Nephron (organoid): Measurements from ENCODE around the gene RALGAPB.
A peak's percentile ranks its signal among the peaks of the same experiment; 100 is the strongest.
"Not testable (repeated sequence)": the region's sequence is repeated elsewhere in the genome, so short reads cannot be mapped to it uniquely, and the experiment has no call there.

Source experiments
- H3K27ac Mint-ChIP-seq, 3 experiments: 2 replicates each; pipeline ENCODE4 v1.8.0; 2020; ENCODE audit warnings: mixed read lengths in 3 of 3, mild to moderate bottlenecking in 2 of 3, moderate library complexity in 1 of 3
- H3K27me3 Mint-ChIP-seq: 2 replicates; pipeline ENCODE4 v1.8.0; 2021; ENCODE audit warnings: low read depth, mild to moderate bottlenecking, moderate library complexity, mixed read lengths
- H3K36me3 Mint-ChIP-seq: 2 replicates; pipeline ENCODE4 v1.8.0; 2020; ENCODE audit warnings: low read depth, mixed read lengths
- H3K4me1 Mint-ChIP-seq: 2 replicates; pipeline ENCODE4 v1.8.0; 2020; ENCODE audit warnings: mixed read lengths
- H3K4me3 Mint-ChIP-seq, 3 experiments: 2 replicates each; pipeline ENCODE4 v1.8.0; 2020; ENCODE audit warnings: mild to moderate bottlenecking in 3 of 3, mixed read lengths in 3 of 3, moderate library complexity in 2 of 3
- H3K9me3 Mint-ChIP-seq: 2 replicates; pipeline ENCODE4 v1.8.0; 2020; ENCODE audit warnings: mixed read lengths
- CTCF ChIP-seq, 3 experiments: fragments of 200-600 bp; sonication (generic); IDR thresholded peaks; one replicate each; pipeline ENCODE4 v1.5.0; 2021; ENCODE audit warnings: antibody characterized with exemption in 3 of 3; ENCODE audit not compliant: unreplicated experiment in 3 of 3

Gene RALGAPB

DNA sequence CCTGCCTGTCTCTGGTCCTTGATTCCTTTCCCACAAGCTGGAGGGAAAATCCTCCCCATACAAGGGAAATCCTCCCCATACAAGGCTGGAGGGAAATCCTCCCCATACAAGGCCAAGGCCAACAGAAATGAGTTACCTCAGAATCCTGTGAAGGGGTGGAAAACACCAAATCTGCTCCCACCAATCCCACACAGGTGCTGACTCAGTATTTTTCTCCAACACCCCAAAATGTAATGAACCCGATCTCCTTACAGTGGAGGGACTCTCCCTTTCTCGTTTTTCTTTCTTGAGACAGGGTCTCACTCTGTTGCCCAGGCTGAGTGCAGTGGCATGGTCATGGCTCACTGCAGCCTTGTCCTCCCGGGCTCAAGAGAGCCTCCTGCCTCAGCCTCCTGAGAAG, 43.8 kb upstream of the RALGAPB start:
- H3K36me3 Mint-ChIP-seq: peaks cover 87% of the 10 kb centered on the region
- peak overlapping the region in 1 of 3 experiments; percentile 29 for H3K27ac Mint-ChIP-seq
- no peaks in the 10 kb centered on the region for H3K27me3 Mint-ChIP-seq
- no peak for TF ChIP-seq CTCF (IDR thresholded peaks at IDR 0.05; ENCODE audit: unreplicated experiment in 3 of 3)
- peaks cover 3% of the 10 kb centered on the region for H3K9me3 Mint-ChIP-seq
- no peak overlapping the region for H3K4me3 Mint-ChIP-seq
- H3K4me1 Mint-ChIP-seq: peaks cover 23% of the 10 kb centered on the region

DNA sequence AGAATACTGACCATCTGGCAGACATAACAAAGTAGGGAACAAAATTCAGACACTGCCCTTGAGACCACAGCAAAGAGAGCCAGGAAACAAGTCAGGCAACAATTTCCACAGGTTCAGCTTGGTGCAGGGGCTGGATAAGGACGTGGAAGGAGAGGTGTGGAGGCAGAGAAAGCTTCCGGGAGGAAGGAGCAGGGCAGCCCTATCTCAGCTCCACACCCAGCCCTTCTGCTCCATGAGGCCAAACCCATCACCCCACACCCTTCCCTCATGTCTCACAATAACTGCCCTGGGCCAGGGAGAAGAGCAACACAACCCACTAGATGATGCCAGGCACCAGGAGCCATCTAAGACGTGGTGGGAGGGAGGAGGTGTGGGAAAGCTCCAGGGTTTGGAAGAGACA, 43.3 kb upstream of the RALGAPB start:
- peaks cover 3% of the 10 kb centered on the region for H3K9me3 Mint-ChIP-seq

GRCh38 chr20:38430679-38431325, 41.8 kb upstream of the RALGAPB start:
- Mint-ChIP-seq H3K4me1 (peaks cover 28% of the 10 kb centered on the region), H3K27me3 (no peaks in the 10 kb centered on the region), H3K36me3 (peaks cover 82% of the 10 kb centered on the region), H3K4me3 (peak overlapping the region in 2 of 3 experiments; percentile 51 to 80), H3K27ac (no peak overlapping the region), H3K9me3 (peaks cover 3% of the 10 kb centered on the region)
- no peak for TF ChIP-seq CTCF (IDR thresholded peaks at IDR 0.05; ENCODE audit: unreplicated experiment in 3 of 3)

More for the DNA sequence above, 43.3 kb upstream of the RALGAPB start:
- Mint-ChIP-seq H3K4me1 (peaks cover 28% of the 10 kb centered on the region), H3K27ac (no peak overlapping the region), H3K27me3 (no peaks in the 10 kb centered on the region), H3K36me3 (peaks cover 90% of the 10 kb centered on the region), H3K4me3 (no peak overlapping the region)
- TF ChIP-seq CTCF (IDR thresholded peaks at IDR 0.05; ENCODE audit: unreplicated experiment in 3 of 3): no peak

DNA sequence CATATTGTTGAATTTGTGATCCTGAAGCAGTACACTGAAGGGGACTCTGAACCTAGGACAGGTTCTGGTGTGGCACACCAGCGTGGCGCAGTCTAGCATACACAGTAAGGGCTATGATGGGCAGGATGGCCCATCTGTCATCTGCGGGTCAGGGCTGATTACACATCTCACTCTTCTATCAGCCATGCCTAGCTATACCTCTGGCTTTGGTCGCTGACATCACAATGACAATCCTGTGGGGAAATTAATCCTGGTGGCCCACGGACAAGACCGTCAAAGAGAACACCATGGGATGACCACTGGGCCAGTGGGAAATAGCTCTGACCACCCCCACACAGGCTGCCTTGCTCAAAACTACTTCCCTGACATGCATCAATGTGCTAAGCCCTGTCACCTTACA, 40.4 kb upstream of the RALGAPB start:
- no peak for TF ChIP-seq CTCF (IDR thresholded peaks at IDR 0.05; ENCODE audit: unreplicated experiment in 3 of 3)
- Mint-ChIP-seq H3K27me3 (no peaks in the 10 kb centered on the region), H3K4me3 (peak overlapping the region; percentile 29 to 80 (median 48)), H3K4me1 (peaks cover 28% of the 10 kb centered on the region), H3K9me3 (peaks cover 3% of the 10 kb centered on the region), H3K27ac (no peak overlapping the region), H3K36me3 (peaks cover 67% of the 10 kb centered on the region)

- H3K36me3 Mint-ChIP-seq: peaks cover 61% of the 10 kb centered on the region
- peaks cover 28% of the 10 kb centered on the region for H3K4me1 Mint-ChIP-seq
- H3K9me3 Mint-ChIP-seq, H3K27me3 Mint-ChIP-seq, H3K27ac Mint-ChIP-seq: not testable (repeated sequence)
- H3K4me3 Mint-ChIP-seq: peak overlapping the region; percentile 94 to 99 (median 97)
Observed at GRCh38 chr20:38432870-38433269, 39.8 kb upstream of the RALGAPB start.

DNA sequence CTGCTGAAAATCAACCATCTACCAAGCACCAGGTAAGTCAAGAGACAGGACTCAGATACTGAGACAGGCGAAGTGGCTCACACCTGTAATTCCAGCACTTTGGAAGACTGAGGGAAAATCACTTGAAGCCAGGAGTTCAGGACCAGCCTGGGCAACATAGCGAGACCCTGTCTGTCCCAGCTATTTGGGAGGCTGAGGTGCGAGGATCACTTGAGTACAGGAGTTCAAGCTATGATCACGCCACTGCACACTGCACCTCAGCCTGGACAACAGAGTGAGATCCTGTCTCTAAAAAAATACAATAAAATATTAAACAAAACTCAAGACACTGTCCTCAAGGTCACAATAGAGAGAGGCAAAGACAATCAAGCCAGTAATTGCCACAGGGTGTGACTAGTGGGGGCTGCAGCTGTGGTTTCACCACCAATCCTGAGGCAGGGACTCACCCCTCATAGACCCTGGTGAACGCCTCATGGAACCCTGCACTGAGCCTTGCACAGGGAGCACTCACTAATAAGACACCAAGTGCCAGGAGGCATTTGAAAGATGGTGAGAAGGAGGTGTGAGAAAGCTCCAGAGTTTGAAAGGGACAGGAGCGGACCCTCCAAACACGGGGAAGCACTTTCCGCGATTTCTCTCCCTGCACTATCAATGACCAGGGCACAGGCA, 39.2 kb upstream of the RALGAPB start:
- H3K4me1 Mint-ChIP-seq: peaks cover 24% of the 10 kb centered on the region
- TF ChIP-seq CTCF (IDR thresholded peaks at IDR 0.05; ENCODE audit: unreplicated experiment in 3 of 3): no peak
- peak overlapping the region; percentile 87 to 96 (median 95) for H3K27ac Mint-ChIP-seq
- H3K9me3 Mint-ChIP-seq: peaks cover 3% of the 10 kb centered on the region
- peaks cover 5% of the 10 kb centered on the region for H3K27me3 Mint-ChIP-seq
- H3K4me3 Mint-ChIP-seq: peak overlapping the region; percentile 94 to 99 (median 97)
- peaks cover 55% of the 10 kb centered on the region for H3K36me3 Mint-ChIP-seq
